ENCODE data around the gene GNG12.

GNG12 gene

GRCh38 chr1:67809887-67810286, 23.4 kb downstream of the GNG12 start:
- no peak for TF ChIP-seq CTCF (conservative IDR thresholded peaks at IDR 0.05; ENCODE audit: low read depth, low read length)
- no peak overlapping the region for H3K4me3 ChIP-seq (ENCODE audit: low read length)
- DNase-seq (ENCODE audit: low read depth), result no peak

GRCh38 chr1:67807282-67807681, 26.0 kb downstream of the GNG12 start:
- DNase-seq (ENCODE audit: low read depth), result no peak
- no peak overlapping the region for H3K4me3 ChIP-seq (ENCODE audit: low read length)
- TF ChIP-seq CTCF (conservative IDR thresholded peaks at IDR 0.05; ENCODE audit: low read depth, low read length), result no peak

- no peak overlapping the region for H3K4me3 ChIP-seq (ENCODE audit: low read length)
- DNase-seq (ENCODE audit: low read depth), result no peak
- TF ChIP-seq CTCF (conservative IDR thresholded peaks at IDR 0.05; ENCODE audit: low read depth, low read length), result peak; percentile 37
These were observed 28.6 kb downstream of the GNG12 start for GRCh38 chr1:67804710-67805109.

GRCh38 chr1:67803380-67804279, 29.6 kb downstream of the GNG12 start:
- TF ChIP-seq CTCF (conservative IDR thresholded peaks at IDR 0.05; ENCODE audit: low read depth, low read length), result no peak
- H3K4me3 ChIP-seq (ENCODE audit: low read length), result no peak overlapping the region
- no peak for DNase-seq (ENCODE audit: low read depth)

- no peak for TF ChIP-seq CTCF (conservative IDR thresholded peaks at IDR 0.05; ENCODE audit: low read depth, low read length)
- DNase-seq (ENCODE audit: low read depth), result no peak
- H3K4me3 ChIP-seq (ENCODE audit: low read length), result no peak overlapping the region
These were observed 30.7 kb downstream of the GNG12 start for GRCh38 chr1:67802565-67802964.

GRCh38 chr1:67801903-67802302, 31.4 kb downstream of the GNG12 start:
- TF ChIP-seq CTCF (conservative IDR thresholded peaks at IDR 0.05; ENCODE audit: low read depth, low read length), result no peak
- DNase-seq (ENCODE audit: low read depth), result peak; percentile 82
- H3K4me3 ChIP-seq (ENCODE audit: low read length), result no peak overlapping the region

Measured in retinal pigment epithelial cell (primary cell).